Esophagus squamous epithelium (tissue), 4 donors: ENCODE results near the gene PTDSS2.

Experiments used
- POLR2A ChIP-seq, 4 donors: fragments of 450-650 bp; IDR thresholded peaks; one replicate each; pipeline ENCODE4 v1.6.1; 2017; ENCODE audit warnings: antibody characterized with exemption in 4 of 4, mild to moderate bottlenecking in 4 of 4, moderate library complexity in 3 of 4
- TF ChIP-seq, protein P1 (sequence below), 6 experiments: fragments of 450-650 bp in 4 of 6; fragments of 200-600 bp in 2 of 6; sonication (generic) in 2 of 6; IDR thresholded peaks; one replicate each; pipeline ENCODE4 v1.5.1; 2016 to 2019; ENCODE audit warnings: antibody characterized with exemption in 6 of 6, mild to moderate bottlenecking in 4 of 6, moderate library complexity in 4 of 6

DNA sequence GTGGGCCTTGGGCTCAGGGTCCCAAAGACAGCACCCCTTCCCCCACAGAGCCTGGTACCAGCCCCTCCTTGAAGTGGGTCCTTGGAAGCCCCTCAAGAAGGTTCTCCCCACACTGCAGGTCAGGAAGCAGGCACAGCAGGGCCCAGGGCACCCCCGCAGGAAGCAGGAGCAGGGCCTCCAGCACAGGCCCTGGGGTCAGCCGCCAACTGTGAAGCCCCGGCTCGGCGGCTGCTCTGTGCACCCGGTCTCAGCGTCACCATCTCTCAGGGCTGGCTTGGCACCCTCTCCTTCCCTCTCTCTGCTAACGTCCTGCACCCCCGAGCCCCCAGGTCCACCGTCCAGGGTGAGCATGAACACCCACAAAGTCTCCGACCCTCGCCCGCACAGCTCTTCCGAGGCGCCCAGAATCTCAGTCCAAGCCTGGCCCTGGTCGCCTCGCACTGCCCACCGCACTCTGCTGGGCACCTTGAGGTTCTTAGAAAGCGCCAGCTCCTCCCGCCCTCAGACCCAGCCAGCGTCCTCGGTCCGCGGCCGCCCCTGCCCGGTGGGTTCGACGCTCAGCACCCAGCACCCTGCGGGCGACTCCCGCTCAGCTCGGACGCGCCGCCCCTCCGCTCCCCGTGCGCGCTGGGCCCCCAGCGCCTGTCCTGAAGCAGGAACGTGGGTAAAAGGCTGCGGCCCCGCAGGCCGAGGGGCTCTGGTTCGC lies 33.9 kb upstream of the PTDSS2 start:
- TF ChIP-seq, protein P1, sequence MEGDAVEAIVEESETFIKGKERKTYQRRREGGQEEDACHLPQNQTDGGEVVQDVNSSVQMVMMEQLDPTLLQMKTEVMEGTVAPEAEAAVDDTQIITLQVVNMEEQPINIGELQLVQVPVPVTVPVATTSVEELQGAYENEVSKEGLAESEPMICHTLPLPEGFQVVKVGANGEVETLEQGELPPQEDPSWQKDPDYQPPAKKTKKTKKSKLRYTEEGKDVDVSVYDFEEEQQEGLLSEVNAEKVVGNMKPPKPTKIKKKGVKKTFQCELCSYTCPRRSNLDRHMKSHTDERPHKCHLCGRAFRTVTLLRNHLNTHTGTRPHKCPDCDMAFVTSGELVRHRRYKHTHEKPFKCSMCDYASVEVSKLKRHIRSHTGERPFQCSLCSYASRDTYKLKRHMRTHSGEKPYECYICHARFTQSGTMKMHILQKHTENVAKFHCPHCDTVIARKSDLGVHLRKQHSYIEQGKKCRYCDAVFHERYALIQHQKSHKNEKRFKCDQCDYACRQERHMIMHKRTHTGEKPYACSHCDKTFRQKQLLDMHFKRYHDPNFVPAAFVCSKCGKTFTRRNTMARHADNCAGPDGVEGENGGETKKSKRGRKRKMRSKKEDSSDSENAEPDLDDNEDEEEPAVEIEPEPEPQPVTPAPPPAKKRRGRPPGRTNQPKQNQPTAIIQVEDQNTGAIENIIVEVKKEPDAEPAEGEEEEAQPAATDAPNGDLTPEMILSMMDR (IDR thresholded peaks at IDR 0.05), result no peak
- TF ChIP-seq POLR2A (IDR thresholded peaks at IDR 0.05), result no peak
